ENCODE measurements around the gene HOXC9. TPM values are rescaled to one million over a fixed set of nuclear protein-coding genes. Genes with fewer than 3 reads are reported as not detected.

HOXC9 gene
- total and polyA plus RNA-seq, 2 of the 4 experiments (the other 2 are of a cell fraction), result 0.26 TPM; not detected in 1

DNA sequence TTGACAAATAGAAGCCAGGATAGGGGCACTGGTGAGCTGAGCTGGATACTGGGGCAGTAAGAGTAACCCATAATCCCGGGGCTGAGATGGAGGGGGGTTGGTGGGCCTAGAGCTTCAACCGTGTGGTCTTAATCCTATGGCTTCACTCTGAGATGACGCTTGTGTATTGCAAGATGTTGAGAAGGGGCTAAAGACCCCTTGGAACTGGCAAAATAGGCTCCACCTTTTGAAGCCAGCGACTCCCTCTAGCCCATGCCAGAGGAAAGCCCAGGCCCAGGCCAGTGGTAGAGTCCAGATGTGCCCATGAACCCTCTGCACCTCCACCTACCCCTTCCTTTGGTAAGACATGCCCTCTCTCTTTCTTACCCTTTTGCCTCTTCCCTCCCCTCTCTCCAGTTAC lies 40.6 kb upstream of the HOXC9 start:
- Histone ChIP-seq H3K27ac (ENCODE audit: insufficient read depth, low read length) (no peak overlapping the region), H3K27me3 (ENCODE audit: control insufficient read depth, insufficient read depth, low read length) (peaks cover 92% of the 10 kb centered on the region), H3K9ac (ENCODE audit: low read depth, low read length) (no peak overlapping the region), H4K8ac (ENCODE audit: low read depth in 2 of 2, low read length in 2 of 2) (no peak overlapping the region), H3K4me2 (ENCODE audit: low read depth, low read length) (no peak overlapping the region), H3K79me1 (ENCODE audit: low read depth in 1 of 2, low read length in 2 of 2) (no peaks in the 10 kb centered on the region), H4K91ac (ENCODE audit: insufficient read depth, low read depth, low read length) (no peak overlapping the region), H4K5ac (ENCODE audit: low read depth, low read length) (no peak overlapping the region), H4K20me1 (ENCODE audit: insufficient read depth, low read length) (no peaks in the 10 kb centered on the region), H3K14ac (replicated peaks; ENCODE audit: low read depth, low read length) (no peak overlapping the region), H3K18ac (ENCODE audit: low read depth, low read length) (no peak overlapping the region), H2BK15ac (ENCODE audit: low read depth, low read length) (no peak overlapping the region), H3K4ac (ENCODE audit: low read depth, low read length) (no peak overlapping the region), H3K23ac (ENCODE audit: low read depth, low read length) (no peak overlapping the region), H3K4me1 (ENCODE audit: control insufficient read depth, insufficient read depth, low read length) (no peaks in the 10 kb centered on the region), H3K56ac (ENCODE audit: extremely low read depth, insufficient read depth, low read length) (no peak overlapping the region), H2BK120ac (ENCODE audit: low read depth, low read length) (no peak overlapping the region), H2AK9ac (replicated peaks; ENCODE audit: low read depth, low read length, poor library complexity) (no peak overlapping the region), H3K9me1 (ENCODE audit: insufficient read depth, low read length) (no peaks in the 10 kb centered on the region), H2BK20ac (ENCODE audit: low read depth, low read length) (no peak overlapping the region), H2AK5ac (ENCODE audit: low read depth, low read length) (no peak overlapping the region), H3K4me3 (ENCODE audit: insufficient read depth, low read depth, low read length) (no peak overlapping the region), H3K9me3 (ENCODE audit: control insufficient read depth, insufficient read depth, low read length) (peaks cover 5% of the 10 kb centered on the region), H2AFZ (replicated peaks; ENCODE audit: low read length, poor library complexity) (no peak overlapping the region), H2BK5ac (ENCODE audit: low read depth, low read length, poor library complexity, severe bottlenecking) (no peak overlapping the region), H3K36me3 (ENCODE audit: control insufficient read depth, insufficient read depth, low read length) (no peaks in the 10 kb centered on the region)
- TF ChIP-seq NFE2L2 (IDR thresholded peaks at IDR 0.05; ENCODE audit: low read depth, low read length), result no peak
- no peak for TF ChIP-seq FOS (IDR thresholded peaks at IDR 0.05; ENCODE audit: low read depth, low read length)
- no peak for TF ChIP-seq POLR2A (IDR thresholded peaks at IDR 0.05; ENCODE audit: low read depth, low read length)
- TF ChIP-seq, protein P1, sequence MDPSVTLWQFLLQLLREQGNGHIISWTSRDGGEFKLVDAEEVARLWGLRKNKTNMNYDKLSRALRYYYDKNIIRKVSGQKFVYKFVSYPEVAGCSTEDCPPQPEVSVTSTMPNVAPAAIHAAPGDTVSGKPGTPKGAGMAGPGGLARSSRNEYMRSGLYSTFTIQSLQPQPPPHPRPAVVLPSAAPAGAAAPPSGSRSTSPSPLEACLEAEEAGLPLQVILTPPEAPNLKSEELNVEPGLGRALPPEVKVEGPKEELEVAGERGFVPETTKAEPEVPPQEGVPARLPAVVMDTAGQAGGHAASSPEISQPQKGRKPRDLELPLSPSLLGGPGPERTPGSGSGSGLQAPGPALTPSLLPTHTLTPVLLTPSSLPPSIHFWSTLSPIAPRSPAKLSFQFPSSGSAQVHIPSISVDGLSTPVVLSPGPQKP (IDR thresholded peaks at IDR 0.05; ENCODE audit: borderline replicate concordance, low read depth, low read length), result no peak
- TF ChIP-seq RAD21 (IDR thresholded peaks at IDR 0.05; ENCODE audit: low read length), result no peak
- TF ChIP-seq BHLHE40 (IDR thresholded peaks at IDR 0.05; ENCODE audit: low read depth, low read length), result no peak
- no peak for TF ChIP-seq RFX5 (IDR thresholded peaks at IDR 0.05; ENCODE audit: low read depth, low read length)
- TF ChIP-seq SMC3 (IDR thresholded peaks at IDR 0.05; ENCODE audit: low read depth, low read length), result no peak
- TF ChIP-seq, protein P2, sequence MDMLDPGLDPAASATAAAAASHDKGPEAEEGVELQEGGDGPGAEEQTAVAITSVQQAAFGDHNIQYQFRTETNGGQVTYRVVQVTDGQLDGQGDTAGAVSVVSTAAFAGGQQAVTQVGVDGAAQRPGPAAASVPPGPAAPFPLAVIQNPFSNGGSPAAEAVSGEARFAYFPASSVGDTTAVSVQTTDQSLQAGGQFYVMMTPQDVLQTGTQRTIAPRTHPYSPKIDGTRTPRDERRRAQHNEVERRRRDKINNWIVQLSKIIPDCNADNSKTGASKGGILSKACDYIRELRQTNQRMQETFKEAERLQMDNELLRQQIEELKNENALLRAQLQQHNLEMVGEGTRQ (IDR thresholded peaks at IDR 0.05; ENCODE audit: low read depth, low read length), result no peak
- no peak for TF ChIP-seq MXI1 (IDR thresholded peaks at IDR 0.05; ENCODE audit: borderline replicate concordance, low read depth, low read length)
- no peak for TF ChIP-seq RCOR1 (IDR thresholded peaks at IDR 0.05; ENCODE audit: insufficient replicate concordance, low read length)
- TF ChIP-seq CHD1 (IDR thresholded peaks at IDR 0.05; ENCODE audit: low read depth, low read length), result no peak
- TF ChIP-seq MAZ (IDR thresholded peaks at IDR 0.05; ENCODE audit: borderline replicate concordance, low read depth, low read length), result no peak
- TF ChIP-seq CEBPB (IDR thresholded peaks at IDR 0.05; ENCODE audit: low read depth, low read length), result no peak
- TF ChIP-seq MAFK (IDR thresholded peaks at IDR 0.05; ENCODE audit: low read depth, low read length), result no peak
- TF ChIP-seq, protein P3, sequence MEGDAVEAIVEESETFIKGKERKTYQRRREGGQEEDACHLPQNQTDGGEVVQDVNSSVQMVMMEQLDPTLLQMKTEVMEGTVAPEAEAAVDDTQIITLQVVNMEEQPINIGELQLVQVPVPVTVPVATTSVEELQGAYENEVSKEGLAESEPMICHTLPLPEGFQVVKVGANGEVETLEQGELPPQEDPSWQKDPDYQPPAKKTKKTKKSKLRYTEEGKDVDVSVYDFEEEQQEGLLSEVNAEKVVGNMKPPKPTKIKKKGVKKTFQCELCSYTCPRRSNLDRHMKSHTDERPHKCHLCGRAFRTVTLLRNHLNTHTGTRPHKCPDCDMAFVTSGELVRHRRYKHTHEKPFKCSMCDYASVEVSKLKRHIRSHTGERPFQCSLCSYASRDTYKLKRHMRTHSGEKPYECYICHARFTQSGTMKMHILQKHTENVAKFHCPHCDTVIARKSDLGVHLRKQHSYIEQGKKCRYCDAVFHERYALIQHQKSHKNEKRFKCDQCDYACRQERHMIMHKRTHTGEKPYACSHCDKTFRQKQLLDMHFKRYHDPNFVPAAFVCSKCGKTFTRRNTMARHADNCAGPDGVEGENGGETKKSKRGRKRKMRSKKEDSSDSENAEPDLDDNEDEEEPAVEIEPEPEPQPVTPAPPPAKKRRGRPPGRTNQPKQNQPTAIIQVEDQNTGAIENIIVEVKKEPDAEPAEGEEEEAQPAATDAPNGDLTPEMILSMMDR (conservative IDR thresholded peaks at IDR 0.05; ENCODE audit: low read depth, low read length), result no peak
- in situ Hi-C loops (cut with MboI; ENCODE audit: low sequenced_read_pairs), result no loop called here
- 0% methylated on average over 1 of the region's 4 CpGs; no CpG with 5 or more reads in 1 of the 2 experiments for WGBS, 2 experiments (ENCODE audit: extremely low coverage in 2 of 2, insufficient read length in 1 of 2)
- ChIA-PET CTCF (no interaction called here), POLR2A (ENCODE audit: unreplicated experiment) (no interaction called here)
- ATAC-seq (ENCODE audit: low read depth) (no peak), DNase-seq (no peak)
- BruUV-seq (replicated peaks), result no TSS peak
- intact Hi-C loops (cut with micrococcal nuclease), result no loop called here
- dilution Hi-C loops (cut with HindIII; ENCODE audit: low sequenced_read_pairs, unreplicated experiment), result no loop called here
